K562 (cell line): Measurements from ENCODE around the gene ASPG.

Experiments
- CCNT2 ChIP-seq: IDR thresholded peaks from 2 replicates; pipeline ENCODE4 v1.6.1; 2011; ENCODE audit warnings: borderline replicate concordance, low read depth, mild to moderate bottlenecking, moderate library complexity, mixed read lengths, low read length; ENCODE audit not compliant: insufficient read length; ENCODE audit errors: extremely low read depth
- CTCF ChIP-seq, 3 experiments: IDR thresholded peaks in 2 of 3; conservative IDR thresholded peaks in 1 of 3; 2 replicates each; pipeline ENCODE4 v1.5.1; 2011 to 2012; ENCODE audit warnings: low read length in 3 of 3, mild to moderate bottlenecking in 3 of 3, control low read depth in 2 of 3, improper control_type of control experiment in 1 of 3, inconsistent platforms in 1 of 3, low read depth in 1 of 3, mixed read lengths in 1 of 3, moderate library complexity in 1 of 3; ENCODE audit not compliant: insufficient read depth in 2 of 3
- ESRRA ChIP-seq: fragments of 450-650 bp; IDR thresholded peaks from 2 replicates; pipeline ENCODE4 v1.6.1; 2014; ENCODE audit warnings: low read depth, mild to moderate bottlenecking, moderate library complexity, borderline replicate concordance
- FOSL1 ChIP-seq: fragments of 200-800 bp; sonication (Bioruptor generic); conservative IDR thresholded peaks from 2 replicates; pipeline ENCODE4 v1.6.1; 2016; ENCODE audit warnings: missing genetic modification characterization, missing compliant biosample characterization
- HDGF ChIP-seq: fragments of 450-650 bp; IDR thresholded peaks from 2 replicates; pipeline ENCODE4 v1.6.1; 2016
- HNRNPL ChIP-seq: fragments of 200-400 bp; formaldehyde crosslinking; IDR thresholded peaks from 2 replicates; pipeline ENCODE4 v1.6.1; 2017; ENCODE audit warnings: low read depth, mild to moderate bottlenecking, low read length
- POLR2A ChIP-seq: fragments of 450-650 bp; conservative IDR thresholded peaks from 2 replicates; pipeline ENCODE4 v1.6.1; 2016
- SP1 ChIP-seq: sonication (generic); formaldehyde crosslinking; IDR thresholded peaks from 2 replicates; pipeline ENCODE4 v1.8.1; 2022; ENCODE audit warnings: mild to moderate bottlenecking, missing genetic modification reagents
- SP2 ChIP-seq: IDR thresholded peaks from 2 replicates; pipeline ENCODE4 v1.6.1; 2011; ENCODE audit warnings: mild to moderate bottlenecking, low read depth, low read length, moderate library complexity; ENCODE audit not compliant: poor library complexity, severe bottlenecking; ENCODE audit errors: extremely low read depth

- TF ChIP-seq ESRRA (no peak), CTCF (IDR thresholded peaks at IDR 0.05 in 2 of 3, conservative IDR thresholded peaks at IDR 0.05 in 1 of 3; ENCODE audit: insufficient read depth in 2 of 3, low read depth in 1 of 3, low read length in 3 of 3) (no peak), HDGF (no peak), HNRNPL (no peak), POLR2A (no peak), SP2 (no peak), CCNT2 (no peak), FOSL1 (no peak), SP1 (CRISPR knock-in tag) (no peak)
Observed at GRCh38 chr14:104098272-104099095, 13.0 kb downstream of the ASPG start.
